Testis (tissue), 5 donors: Measurements from ENCODE around the gene ZFAND6. TPM values are rescaled to one million over a fixed set of nuclear protein-coding genes. Genes with fewer than 3 reads are reported as not detected.
"Not testable (repeated sequence)": the region's sequence is repeated elsewhere in the genome, so short reads cannot be mapped to it uniquely, and the experiment has no call there.

Experiments used
- DNase-seq: peaks from one replicate; pipeline ENCODE4 v3.0.0-alpha.2; 2019
- H3K27ac ChIP-seq, 2 donors: fragments of 200-600 bp; sonication (generic); one replicate each; pipeline ENCODE4 v1.5.1; 2019
- H3K27me3 ChIP-seq: fragments of 200-600 bp; sonication (generic); one replicate; pipeline ENCODE4 v1.5.1; 2019
- H3K36me3 ChIP-seq: fragments of 200-600 bp; sonication (generic); one replicate; pipeline ENCODE4 v1.5.1; 2017; ENCODE audit warnings: low read depth; ENCODE audit errors: missing control alignments
- H3K4me1 ChIP-seq: fragments of 200-600 bp; sonication (generic); one replicate; pipeline ENCODE4 v1.5.1; 2019
- H3K4me3 ChIP-seq, 2 donors: fragments of 200-600 bp; sonication (generic); one replicate each; pipeline ENCODE4 v1.5.1; 2017 to 2019
- H3K9me3 ChIP-seq: fragments of 200-600 bp; sonication (generic); one replicate; pipeline ENCODE4 v1.5.1; 2017
- POLR2A ChIP-seq: fragments of 450-650 bp; IDR thresholded peaks from one replicate; pipeline ENCODE4 v1.6.1; 2017; ENCODE audit warnings: antibody characterized with exemption, mild to moderate bottlenecking, moderate library complexity
- WGBS, 2 donors: methylation state at CpG; one replicate each; pipeline ENCODE4 v1.1.5; 2018; 5-methylcytosine and 5-hydroxymethylcytosine counted together
- intact Hi-C: fragments of 100-400 bp; cut with DNase I; formaldehyde crosslinking; loops from one replicate; pipeline ENCODE4 v1.15.1; 2023; ENCODE audit warnings: low total_unique reads
- long read RNA-seq, 2 donors: transcript quantifications; one replicate each; lab custom pipeline, GENCODE V29; 2026
- polyA plus RNA-seq: library from polyadenylated mRNA; stranded (reverse); fragments of 350-450 nt; fragmentation: Illumina TruSeq; extraction: RNeasy Lipid Tissue Mini Kit (QIAGEN cat#74804); gene quantifications from one replicate; pipeline ENCODE4 v1.2.3, GENCODE V29; 2014; ENCODE audit warnings: low read depth, low replicate concordance; ENCODE audit not compliant: insufficient read depth
- total RNA-seq, 2 donors: library from RNA; depleted of rRNA; stranded (reverse); fragments of >200 nt; gene quantifications; one replicate each; pipeline ENCODE4 v1.2.3, GENCODE V29; 2016
- TF ChIP-seq, protein P1 (sequence below), 3 experiments: fragments of 450-650 bp in 2 of 3; fragments of 200-600 bp in 1 of 3; sonication (generic) in 1 of 3; IDR thresholded peaks; one replicate each; pipeline ENCODE4 v1.5.1; 2016 to 2019; ENCODE audit warnings: antibody characterized with exemption in 3 of 3, mild to moderate bottlenecking in 2 of 3, moderate library complexity in 1 of 3

ZFAND6 gene
- total RNA-seq = 100 to 1,000 TPM; 220 to 255 TPM
- polyA plus RNA-seq = 251 TPM
- long read RNA-seq, donor 1, transcript ZFAND6-220 (6 exons, 891 nt) = major isoform, 35 of 184 reads
- long read RNA-seq, donor 1, transcript ZFAND6-201 (7 exons, 1,814 nt) = minor isoform, 6 of 184 reads
- long read RNA-seq, donor 1, partial matches to known transcripts = 132 of 184 reads
- long read RNA-seq, donor 1, other reads (novel, unspliced or antisense) = 0 of 184 reads
- long read RNA-seq, donor 2, transcript ZFAND6-201 (7 exons, 1,814 nt) = minor isoform, 6 of 170 reads
- long read RNA-seq, donor 2, transcript ZFAND6-220 (6 exons, 891 nt) = major isoform, 33 of 170 reads
- long read RNA-seq, donor 2, partial matches to known transcripts = 127 of 170 reads
- long read RNA-seq, donor 2, other reads (novel, unspliced or antisense) = 0 of 170 reads

DNA sequence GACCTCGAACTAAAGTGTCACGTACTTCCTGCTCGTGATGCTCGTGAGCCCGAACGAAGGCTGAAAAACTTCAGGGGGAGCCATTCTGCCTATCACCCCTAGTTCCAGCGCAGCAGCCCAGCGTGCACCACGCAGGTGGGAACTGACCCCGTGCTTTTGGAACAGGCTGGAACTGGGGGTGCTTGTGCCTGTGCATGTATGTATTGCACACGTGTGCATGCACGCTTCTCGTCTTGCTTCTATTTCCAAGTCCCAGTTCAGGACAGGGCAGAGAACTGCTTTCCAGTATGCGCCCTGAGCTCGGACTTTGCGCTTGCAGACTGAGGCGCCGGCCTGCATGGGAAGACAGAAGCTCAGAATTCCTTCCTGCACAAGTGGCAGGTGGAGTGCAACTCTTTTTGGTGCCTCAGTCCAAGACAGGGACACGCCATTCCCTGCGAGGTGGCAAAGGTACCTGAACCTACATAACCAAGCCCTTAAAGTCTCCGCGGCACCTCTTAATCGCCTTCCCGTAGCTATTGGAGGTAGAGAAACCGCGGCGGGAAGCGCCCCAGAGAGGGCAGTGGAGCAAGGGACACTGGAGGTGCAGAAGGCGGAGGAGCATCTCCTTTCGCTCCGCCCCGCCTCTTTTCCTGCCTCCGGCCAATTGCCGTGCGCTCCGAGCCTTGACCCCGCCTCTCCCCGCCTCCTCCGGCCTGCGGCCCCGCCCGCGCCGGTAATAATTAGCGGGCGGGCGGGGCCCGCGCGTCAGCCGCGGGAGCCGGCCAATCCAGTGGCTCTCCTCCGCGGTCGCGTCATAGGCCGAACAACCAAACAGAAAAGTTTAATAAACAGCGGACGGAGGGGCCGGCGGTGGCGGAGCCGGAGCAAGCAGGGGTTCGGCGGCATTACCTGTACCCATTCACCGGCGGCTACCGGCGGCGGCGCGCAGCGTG is at the start of gene ZFAND6:
Gene ZFAND6, plus strand, starts transcription at position 826 of the 935 bp plus-strand sequence. CDS start 60,669 bp downstream, outside the sequence.
- peak within 1 kb of the TSS; percentile 94 to 97 for H3K4me3 ChIP-seq
- TF ChIP-seq, protein P1, sequence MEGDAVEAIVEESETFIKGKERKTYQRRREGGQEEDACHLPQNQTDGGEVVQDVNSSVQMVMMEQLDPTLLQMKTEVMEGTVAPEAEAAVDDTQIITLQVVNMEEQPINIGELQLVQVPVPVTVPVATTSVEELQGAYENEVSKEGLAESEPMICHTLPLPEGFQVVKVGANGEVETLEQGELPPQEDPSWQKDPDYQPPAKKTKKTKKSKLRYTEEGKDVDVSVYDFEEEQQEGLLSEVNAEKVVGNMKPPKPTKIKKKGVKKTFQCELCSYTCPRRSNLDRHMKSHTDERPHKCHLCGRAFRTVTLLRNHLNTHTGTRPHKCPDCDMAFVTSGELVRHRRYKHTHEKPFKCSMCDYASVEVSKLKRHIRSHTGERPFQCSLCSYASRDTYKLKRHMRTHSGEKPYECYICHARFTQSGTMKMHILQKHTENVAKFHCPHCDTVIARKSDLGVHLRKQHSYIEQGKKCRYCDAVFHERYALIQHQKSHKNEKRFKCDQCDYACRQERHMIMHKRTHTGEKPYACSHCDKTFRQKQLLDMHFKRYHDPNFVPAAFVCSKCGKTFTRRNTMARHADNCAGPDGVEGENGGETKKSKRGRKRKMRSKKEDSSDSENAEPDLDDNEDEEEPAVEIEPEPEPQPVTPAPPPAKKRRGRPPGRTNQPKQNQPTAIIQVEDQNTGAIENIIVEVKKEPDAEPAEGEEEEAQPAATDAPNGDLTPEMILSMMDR (IDR thresholded peaks at IDR 0.05) = no peak
- peak; percentile 40 for TF ChIP-seq POLR2A
- WGBS, 2 donors = 0 to 1% methylated on average over 34 to 74 of the region's 74 CpGs

DNA sequence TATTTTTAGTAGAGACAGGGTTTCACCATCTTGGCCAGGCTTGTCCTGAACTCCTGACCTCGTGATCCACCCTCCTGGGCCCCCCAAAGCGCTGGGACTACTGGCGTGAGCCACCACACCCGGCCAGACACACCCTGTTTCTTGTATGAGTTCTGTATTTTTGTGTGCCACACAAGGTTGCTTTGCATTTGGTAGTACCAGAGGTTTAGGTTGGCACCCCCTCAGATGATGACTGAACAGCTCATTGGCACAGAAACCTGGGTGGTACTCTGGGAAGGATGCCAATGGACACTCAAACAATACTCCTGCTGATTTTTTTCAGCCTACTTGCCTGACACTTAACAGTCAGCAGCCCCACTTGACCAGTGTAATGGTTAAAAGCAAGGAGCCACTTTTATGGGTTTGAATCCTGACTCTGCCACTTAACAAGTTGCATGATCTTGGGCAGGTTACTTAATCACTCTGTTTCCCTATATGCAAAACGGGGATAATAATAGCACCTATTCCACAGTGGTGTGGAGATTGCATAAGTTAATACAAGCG is 49.3 kb upstream of the ZFAND6 start:
- WGBS, 2 donors = 83 to 92% methylated on average over 6 of the region's 6 CpGs
- no peaks in the 10 kb centered on the region for H3K27me3 ChIP-seq
- no peak overlapping the region for H3K4me3 ChIP-seq
- peaks cover 3% of the 10 kb centered on the region for H3K4me1 ChIP-seq
- intact Hi-C loops = no loop called here
- TF ChIP-seq POLR2A = no peak
- TF ChIP-seq, protein P1 (IDR thresholded peaks at IDR 0.05) = no peak
- no peaks in the 10 kb centered on the region for H3K36me3 ChIP-seq
- H3K27ac ChIP-seq = no peak overlapping the region
- H3K9me3 ChIP-seq = no peaks in the 10 kb centered on the region
- DNase-seq = no peak

More for the DNA sequence above, at the start of gene ZFAND6:
- peak; percentile 97 for DNase-seq
- no peaks in the 10 kb centered on the region for H3K9me3 ChIP-seq
- H3K4me1 ChIP-seq = no peaks in the 10 kb centered on the region
- peak within 1 kb of the TSS; percentile 93 to 95 for H3K27ac ChIP-seq
- H3K36me3 ChIP-seq = no peaks in the 10 kb centered on the region
- no peaks in the 10 kb centered on the region for H3K27me3 ChIP-seq
- intact Hi-C loops = no loop called here

DNA sequence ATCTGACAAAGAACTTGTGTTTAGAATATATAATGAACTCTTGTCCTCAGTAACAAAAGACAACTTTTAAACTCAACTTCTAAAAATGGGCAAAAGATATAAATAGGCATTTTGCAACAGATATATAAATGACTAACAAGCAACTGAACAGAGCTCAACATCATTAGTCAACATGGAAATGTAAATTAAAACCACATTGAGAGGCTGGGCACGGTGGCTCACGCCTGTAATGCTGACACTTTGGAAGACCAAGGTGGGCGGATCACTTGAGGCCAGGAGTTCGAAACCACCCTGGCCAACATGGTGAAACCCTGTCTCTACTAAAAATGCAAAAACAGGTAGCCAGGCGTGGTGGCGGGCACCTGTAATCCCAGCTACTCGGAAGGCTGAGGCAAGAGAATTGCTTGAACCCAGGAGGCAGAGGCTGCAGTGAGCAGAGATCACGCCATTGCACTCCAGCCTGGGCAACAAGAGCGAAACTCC is 48.4 kb upstream of the ZFAND6 start:
- 86 to 92% methylated on average over 9 of the region's 9 CpGs for WGBS, 2 donors
- H3K4me3 ChIP-seq, H3K27me3 ChIP-seq, H3K36me3 ChIP-seq, intact Hi-C loops, H3K27ac ChIP-seq, H3K4me1 ChIP-seq, H3K9me3 ChIP-seq, DNase-seq: not testable (repeated sequence)

DNA sequence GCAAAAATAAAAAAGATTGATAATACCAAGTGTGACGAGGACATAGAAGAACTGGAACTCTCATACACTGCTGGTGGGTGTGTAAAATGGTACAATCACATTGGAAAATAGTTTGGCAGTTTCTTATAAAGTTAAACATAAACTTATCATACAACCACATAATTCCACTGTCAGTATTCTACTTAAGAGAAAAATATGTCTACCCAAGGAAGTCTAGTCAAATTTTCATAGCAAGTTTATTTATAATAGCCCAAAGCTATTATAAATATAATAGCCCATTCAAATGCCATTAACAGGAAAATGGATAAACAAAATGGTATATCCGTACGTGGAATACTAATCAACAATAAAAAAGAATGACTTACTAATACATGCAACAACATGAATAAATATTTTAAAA is 47.9 kb upstream of the ZFAND6 start:
- Histone ChIP-seq H3K27me3 (no peaks in the 10 kb centered on the region), H3K9me3 (no peaks in the 10 kb centered on the region), H3K27ac (no peak overlapping the region), H3K4me3 (no peak overlapping the region), H3K4me1 (peaks cover 3% of the 10 kb centered on the region), H3K36me3 (no peaks in the 10 kb centered on the region)
- WGBS, 2 donors = 84 to 90% methylated on average over 3 of the region's 3 CpGs
- TF ChIP-seq, protein P1 (IDR thresholded peaks at IDR 0.05) = no peak
- TF ChIP-seq POLR2A = no peak
- no peak for DNase-seq
- intact Hi-C loops = no loop called here
